SU-DHL-6 (cell line): Measurements from ENCODE around the gene ACOT8.

ENCODE experiments used
- H2AFZ ChIP-seq: fragments of 200-600 bp; sonication (generic); 2 replicates; pipeline ENCODE4 v1.6.1; 2014; ENCODE audit warnings: low read depth, mild to moderate bottlenecking, moderate library complexity, mixed read lengths, antibody characterized with exemption, low read length; ENCODE audit not compliant: severe bottlenecking
- H3F3A ChIP-seq: fragments of 200-600 bp; shearing (Covaris generic); 2 replicates; pipeline ENCODE4 v1.6.0; 2016; ENCODE audit warnings: antibody characterized with exemption, mild to moderate bottlenecking; ENCODE audit not compliant: insufficient read depth
- H3K27ac ChIP-seq: fragments of 200-600 bp; sonication (generic); 2 replicates; pipeline ENCODE4 v1.5.1; 2016; ENCODE audit warnings: low read depth, mild to moderate bottlenecking, low read length, moderate library complexity, mixed read lengths
- H3K27me3 ChIP-seq: fragments of 200-600 bp; sonication (generic), shearing (Covaris generic); 2 replicates; pipeline ENCODE4 v1.6.0; 2014; ENCODE audit warnings: mild to moderate bottlenecking, low read length
- H3K36me3 ChIP-seq: fragments of 200-600 bp; sonication (generic); 2 replicates; pipeline ENCODE4 v1.6.1; 2014; ENCODE audit warnings: mild to moderate bottlenecking, low read length, mixed read lengths
- H3K4me2 ChIP-seq: fragments of 300-600, 200-600 bp; shearing (Covaris generic), sonication (generic); 2 replicates; pipeline ENCODE4 v1.6.0; 2014; ENCODE audit warnings: low read length, low read depth, mild to moderate bottlenecking; ENCODE audit not compliant: poor library complexity, severe bottlenecking
- H3K4me3 ChIP-seq: fragments of 200-600 bp; sonication (generic); 2 replicates; pipeline ENCODE4 v1.5.1; 2014; ENCODE audit warnings: antibody characterized with exemption, low read length, mild to moderate bottlenecking, mixed read lengths; ENCODE audit not compliant: insufficient read depth, poor library complexity, severe bottlenecking
- H3K79me2 ChIP-seq: fragments of 200-600 bp; sonication (generic); 2 replicates; pipeline ENCODE4 v1.6.1; 2014; ENCODE audit warnings: mild to moderate bottlenecking, low read length, moderate library complexity; ENCODE audit not compliant: insufficient read depth
- H3K9ac ChIP-seq: fragments of 200-600 bp; sonication (generic); 2 replicates; pipeline ENCODE4 v1.7.0; 2014; ENCODE audit warnings: mild to moderate bottlenecking, low read length
- H3K9me2 ChIP-seq: fragments of 200-600 bp; sonication (generic); replicated peaks from 2 replicates; pipeline ENCODE4 v1.6.1; 2014; ENCODE audit warnings: low read length; ENCODE audit not compliant: insufficient read depth
- H3K9me3 ChIP-seq: fragments of 200-600 bp; sonication (generic); 2 replicates; pipeline ENCODE4 v1.6.1; 2014; ENCODE audit warnings: low read length, mixed read lengths; ENCODE audit not compliant: insufficient read depth
- H4K20me1 ChIP-seq: fragments of 200-600 bp; sonication (generic); 2 replicates; pipeline ENCODE4 v1.6.1; 2014; ENCODE audit warnings: low read depth, mild to moderate bottlenecking, antibody characterized with exemption, low read length, moderate library complexity, mixed read lengths
- CTCF ChIP-seq: fragments of 200-600 bp; sonication (generic); IDR thresholded peaks from one replicate; pipeline ENCODE4 v1.5.1; 2017; ENCODE audit warnings: antibody characterized with exemption, mild to moderate bottlenecking, low read length, moderate library complexity; ENCODE audit not compliant: insufficient read depth, poor library complexity, severe bottlenecking
- EZH2phosphoT487 ChIP-seq: fragments of 200-600 bp; sonication (generic), shearing (Covaris generic); conservative IDR thresholded peaks from 2 replicates; pipeline ENCODE4 v1.6.1; 2018; ENCODE audit warnings: mild to moderate bottlenecking, antibody characterized with exemption, low read length, moderate library complexity, mixed read lengths

Gene ACOT8

GRCh38 chr20:45843506-45843905, 13.7 kb downstream of the ACOT8 start:
- H2AFZ ChIP-seq = no peak overlapping the region
- H3K36me3 ChIP-seq = no peaks in the 10 kb centered on the region
- no peaks in the 10 kb centered on the region for H3K9me2 ChIP-seq

GRCh38 chr20:45842169-45842812, 14.9 kb downstream of the ACOT8 start:
- no peaks in the 10 kb centered on the region for H4K20me1 ChIP-seq
- no peaks in the 10 kb centered on the region for H3F3A ChIP-seq
- H3K36me3 ChIP-seq = no peaks in the 10 kb centered on the region
- H3K79me2 ChIP-seq = no peaks in the 10 kb centered on the region
- TF ChIP-seq EZH2phosphoT487 = no peak
- TF ChIP-seq CTCF = no peak
- H2AFZ ChIP-seq = no peak overlapping the region
- no peak overlapping the region for H3K4me2 ChIP-seq
- no peak overlapping the region for H3K4me3 ChIP-seq
- no peaks in the 10 kb centered on the region for H3K9me3 ChIP-seq
- no peaks in the 10 kb centered on the region for H3K9me2 ChIP-seq
- H3K27ac ChIP-seq = 0 out of 2 replicates have a peak overlapping the region, but pooled peaks have one; percentile 3
- H3K9ac ChIP-seq = no peak overlapping the region
- no peaks in the 10 kb centered on the region for H3K27me3 ChIP-seq

More at GRCh38 chr20:45843506-45843905, 13.7 kb downstream of the ACOT8 start:
- Histone ChIP-seq H3K4me3 (no peak overlapping the region), H3K9ac (no peak overlapping the region), H3K27ac (no peak overlapping the region), H3K4me2 (no peak overlapping the region), H4K20me1 (no peaks in the 10 kb centered on the region), H3F3A (no peaks in the 10 kb centered on the region), H3K27me3 (no peaks in the 10 kb centered on the region), H3K9me3 (no peaks in the 10 kb centered on the region), H3K79me2 (no peaks in the 10 kb centered on the region)
- TF ChIP-seq CTCF = no peak

- Histone ChIP-seq H3K27ac (no peak overlapping the region), H3K4me2 (no peak overlapping the region), H4K20me1 (no peaks in the 10 kb centered on the region), H3K79me2 (no peaks in the 10 kb centered on the region), H3K36me3 (no peaks in the 10 kb centered on the region), H3F3A (no peaks in the 10 kb centered on the region), H3K4me3 (no peak overlapping the region), H2AFZ (no peak overlapping the region), H3K9me3 (no peaks in the 10 kb centered on the region), H3K9ac (no peak overlapping the region), H3K27me3 (no peaks in the 10 kb centered on the region), H3K9me2 (no peaks in the 10 kb centered on the region)
- TF ChIP-seq EZH2phosphoT487 = no peak
- no peak for TF ChIP-seq CTCF
These were observed 15.6 kb downstream of the ACOT8 start for GRCh38 chr20:45841407-45842129.
